Natural killer cell (primary cell): ENCODE data around the gene PSMA7. TPM values are rescaled to one million over a fixed set of nuclear protein-coding genes. Genes with fewer than 3 reads are reported as not detected.

Experiments used
- ATAC-seq, 3 donors: fragments of 150-1000 bp in 2 of 3; fragments of 200-7000 bp in 1 of 3; cut with Tn5 transposase; 1 replicate in 1 of 3; 2 replicates in 2 of 3; pipeline ENCODE4 v1.10.0; 2021; ENCODE audit warnings: mild to moderate bottlenecking in 2 of 3, moderate library complexity in 2 of 3
- DNase-seq, 2 donors: peaks; one replicate each; pipeline versions ENCODE4 v3.0.0 to v3.0.0-alpha.2; 2013 to 2021; ENCODE audit warnings: mixed read lengths in 1 of 2
- H3K27ac ChIP-seq: one replicate; pipeline ENCODE4 v1.5.1; 2013; ENCODE audit warnings: mild to moderate bottlenecking, low read length
- H3K27me3 ChIP-seq: one replicate; pipeline ENCODE4 v1.6.1; 2013; ENCODE audit warnings: low read length; ENCODE audit not compliant: control insufficient read depth, insufficient read depth
- H3K36me3 ChIP-seq: one replicate; pipeline ENCODE4 v1.6.1; 2013; ENCODE audit warnings: low read length; ENCODE audit not compliant: control insufficient read depth, insufficient read depth
- H3K4me1 ChIP-seq: one replicate; pipeline ENCODE4 v1.6.1; 2013; ENCODE audit warnings: low read length; ENCODE audit not compliant: control insufficient read depth, insufficient read depth
- H3K4me3 ChIP-seq: one replicate; pipeline ENCODE4 v1.5.1; 2013; ENCODE audit warnings: low read length
- H3K9me3 ChIP-seq: one replicate; pipeline ENCODE4 v1.6.1; 2013; ENCODE audit warnings: low read length; ENCODE audit not compliant: control insufficient read depth, insufficient read depth
- H3K27ac Mint-ChIP-seq, 2 donors: one replicate each; pipeline ENCODE4 v1.8.0; 2022; ENCODE audit warnings: mild to moderate bottlenecking in 2 of 2, mixed read lengths in 2 of 2, moderate library complexity in 1 of 2
- H3K27me3 Mint-ChIP-seq, 2 donors: one replicate each; pipeline ENCODE4 v1.8.0; 2022; ENCODE audit warnings: low read depth in 2 of 2, mixed read lengths in 2 of 2
- H3K36me3 Mint-ChIP-seq: one replicate; pipeline ENCODE4 v1.8.0; 2022; ENCODE audit warnings: mixed read lengths
- H3K4me1 Mint-ChIP-seq, 2 donors: one replicate each; pipeline ENCODE4 v1.8.0; 2022; ENCODE audit warnings: mixed read lengths in 2 of 2
- H3K4me3 Mint-ChIP-seq: one replicate; pipeline ENCODE4 v1.8.0; 2022; ENCODE audit warnings: mild to moderate bottlenecking, moderate library complexity, mixed read lengths
- H3K9me3 Mint-ChIP-seq, 2 donors: one replicate each; pipeline ENCODE4 v1.8.0; 2022; ENCODE audit warnings: mixed read lengths in 2 of 2
- CTCF ChIP-seq: fragments of 200-600 bp; IDR thresholded peaks from one replicate; pipeline ENCODE4 v1.8.0; 2022; ENCODE audit warnings: antibody characterized with exemption
- WGBS: methylation state at CpG from one replicate; pipeline ENCODE4 v1.1.7; 2013; ENCODE audit warnings: missing lambda C conversion rate; ENCODE audit not compliant: insufficient coverage; 5-methylcytosine and 5-hydroxymethylcytosine counted together
- intact Hi-C: fragments of 100-400 bp; cut with micrococcal nuclease; formaldehyde crosslinking; loops from one replicate; pipeline ENCODE4 v1.14.2; 2022
- total RNA-seq, 4 donors: library from RNA; stranded (reverse); fragments of 120-200 nt in 1 of 4; gene quantifications; one replicate each; pipeline versions ENCODE4 v1.2.3 to v1.2.4, GENCODE V29; 2013 to 2022

The PSMA7 gene
- total RNA-seq, 3 donors from 2014 or later (not counting 1 experiment from before 2014, with no cell fraction given) = 154 to 177 (median 168) TPM

DNA sequence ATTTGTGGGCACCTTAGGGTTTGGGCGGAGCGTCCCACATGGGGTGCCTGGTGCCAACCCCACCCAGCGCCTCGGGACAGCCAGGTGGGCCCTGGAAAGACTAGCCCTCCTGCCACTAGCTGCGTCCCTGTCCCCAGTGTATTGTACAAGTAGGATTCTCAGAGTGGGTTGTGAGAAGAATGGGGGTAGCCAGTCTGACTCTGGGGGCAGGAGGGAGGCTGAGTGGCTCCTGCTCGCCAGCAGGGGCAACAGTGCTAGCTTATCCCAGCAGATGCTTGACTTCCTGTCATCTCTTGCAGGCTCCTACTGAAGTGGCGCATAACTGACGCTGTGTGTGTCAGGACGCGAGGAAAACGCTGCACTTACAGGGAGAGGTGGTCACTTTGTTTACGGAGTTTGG lies 9.3 kb downstream of the PSMA7 start:
- DNase-seq (no peak), ATAC-seq (peak in 1 of 3 donors; percentile 20)
- intact Hi-C loops = no loop called here
- no peaks in the 10 kb centered on the region for H3K9me3 ChIP-seq
- H3K4me1 ChIP-seq = peaks cover 11% of the 10 kb centered on the region
- no peaks in the 10 kb centered on the region for H3K27me3 ChIP-seq
- peaks cover 15% of the 10 kb centered on the region for H3K36me3 Mint-ChIP-seq
- peaks cover 28 to 38% of the 10 kb centered on the region in 2 donors for H3K4me1 Mint-ChIP-seq
- peaks cover 87% of the 10 kb centered on the region for H3K36me3 ChIP-seq
- TF ChIP-seq CTCF = no peak
- H3K4me3 ChIP-seq = no peak overlapping the region
- no peaks in the 10 kb centered on the region for H3K9me3 Mint-ChIP-seq
- WGBS = 89% methylated on average over 12 of the region's 12 CpGs
- peak overlapping the region; percentile 65 to 84 for H3K27ac Mint-ChIP-seq
- H3K27me3 Mint-ChIP-seq = no peaks in the 10 kb centered on the region
- no peak overlapping the region for H3K27ac ChIP-seq
- no peak overlapping the region for H3K4me3 Mint-ChIP-seq

DNA sequence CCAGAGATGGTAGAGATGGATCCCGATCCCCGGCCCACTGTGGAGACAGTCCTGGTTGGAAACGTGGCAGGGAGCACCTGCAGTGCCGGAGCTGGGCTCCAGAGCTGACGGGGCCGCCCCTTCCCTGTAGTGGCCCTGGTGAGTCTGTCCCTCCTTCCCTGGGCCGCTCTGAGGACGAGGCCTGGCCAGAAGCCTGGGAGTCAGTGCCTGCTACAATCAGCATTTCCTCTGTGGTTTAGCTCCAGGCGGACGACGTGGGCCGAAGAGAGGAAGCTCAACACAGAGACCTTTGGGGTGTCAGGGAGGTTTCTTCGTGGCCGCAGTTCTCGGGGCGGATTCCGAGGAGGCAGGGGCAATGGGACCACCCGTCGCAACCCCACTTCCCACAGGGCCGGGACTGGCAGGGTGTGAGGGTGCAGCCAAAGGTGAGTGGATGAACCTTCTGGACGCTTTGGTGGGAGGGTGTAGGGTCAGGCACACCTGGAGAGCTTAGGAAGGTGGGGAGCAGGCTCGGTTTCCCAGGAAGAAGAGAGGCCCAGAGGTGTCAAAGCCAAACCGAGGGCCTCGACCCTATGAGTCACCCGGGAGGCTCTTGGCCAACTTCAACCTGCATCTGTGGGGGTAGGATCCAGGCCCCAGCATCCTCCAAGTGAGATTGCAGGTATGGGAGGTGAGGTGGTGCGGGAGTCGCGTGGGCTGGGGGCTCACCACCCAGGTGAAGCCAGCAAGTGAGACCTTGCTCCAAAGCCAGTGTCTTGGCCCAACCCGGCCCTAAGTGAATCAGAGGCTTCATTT lies 9.9 kb downstream of the PSMA7 start:
- Mint-ChIP-seq H3K36me3 (peaks cover 21% of the 10 kb centered on the region), H3K4me1 (peaks cover 33 to 43% of the 10 kb centered on the region in 2 donors), H3K27ac (peak overlapping the region; percentile 65 to 84), H3K4me3 (peak overlapping the region; percentile 21), H3K27me3 (no peaks in the 10 kb centered on the region), H3K9me3 (no peaks in the 10 kb centered on the region)
- ATAC-seq (no peak), DNase-seq (no peak)
- Histone ChIP-seq H3K9me3 (no peaks in the 10 kb centered on the region), H3K27me3 (no peaks in the 10 kb centered on the region), H3K4me1 (peaks cover 11% of the 10 kb centered on the region), H3K36me3 (peaks cover 84% of the 10 kb centered on the region), H3K27ac (peak overlapping the region; percentile 11), H3K4me3 (no peak overlapping the region)
- WGBS = 69% methylated on average over 29 of the region's 29 CpGs
- intact Hi-C loops = no loop called here
- TF ChIP-seq CTCF = no peak

DNA sequence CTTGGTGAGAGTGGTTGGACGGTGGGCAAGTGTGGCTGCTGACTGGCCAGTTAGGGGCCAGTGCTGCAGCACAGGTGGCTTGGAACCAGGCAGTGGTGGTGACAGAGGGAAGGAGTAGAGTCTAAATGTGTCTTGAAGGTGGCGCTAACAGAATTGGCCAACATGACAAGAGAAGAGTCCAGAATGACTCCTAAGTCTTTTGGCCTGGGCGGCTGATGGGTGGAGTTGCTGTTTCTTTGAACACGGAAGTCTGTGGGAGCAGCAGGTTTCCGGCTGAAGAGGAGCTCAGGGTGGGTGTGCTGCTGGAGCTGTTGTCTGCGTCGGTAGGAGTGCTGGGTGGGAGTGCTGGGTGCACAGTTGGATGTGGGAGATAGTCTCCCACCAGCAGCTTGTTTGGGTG lies 10.8 kb downstream of the PSMA7 start:
- TF ChIP-seq CTCF = no peak
- no peak for DNase-seq
- peaks cover 11% of the 10 kb centered on the region for H3K4me1 ChIP-seq
- no peaks in the 10 kb centered on the region for H3K27me3 ChIP-seq
- intact Hi-C loops = no loop called here
- peaks cover 84% of the 10 kb centered on the region for H3K36me3 ChIP-seq
- peaks cover 21% of the 10 kb centered on the region for H3K36me3 Mint-ChIP-seq
- no peaks in the 10 kb centered on the region for H3K9me3 ChIP-seq
- H3K4me3 ChIP-seq = no peak overlapping the region
- H3K9me3 Mint-ChIP-seq = no peaks in the 10 kb centered on the region
- peaks cover 33 to 37% of the 10 kb centered on the region in 2 donors for H3K4me1 Mint-ChIP-seq
- peak overlapping the region; percentile 63 for H3K4me3 Mint-ChIP-seq
- WGBS = 82% methylated on average over 7 of the region's 7 CpGs
- H3K27me3 Mint-ChIP-seq = no peaks in the 10 kb centered on the region
- peak overlapping the region; percentile 2 for H3K27ac ChIP-seq
- H3K27ac Mint-ChIP-seq = peak overlapping the region; percentile 74 to 84
- no peak for ATAC-seq
